ENCODE measurements around the gene CRYBG1.

Gene CRYBG1

DNA sequence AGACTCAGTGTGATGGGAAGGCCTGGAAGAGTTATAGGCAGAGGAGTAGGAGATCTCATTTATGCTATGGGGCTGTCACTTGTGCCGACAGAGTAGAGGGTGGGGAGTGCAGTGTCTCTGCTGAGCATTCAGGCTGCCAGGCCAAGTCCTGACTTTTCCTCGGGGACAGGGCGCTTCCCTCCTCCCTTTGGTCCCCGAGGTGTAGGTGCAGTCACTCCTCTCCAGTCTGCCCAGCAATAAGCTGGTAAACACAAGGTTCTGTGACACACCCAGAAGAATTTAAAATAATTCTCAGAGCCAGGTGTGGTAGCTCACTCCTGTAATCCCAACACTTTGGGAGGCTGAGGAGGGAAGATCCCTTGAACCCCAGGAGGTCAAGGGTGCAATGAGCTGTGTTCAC is 109.4 kb downstream of the CRYBG1 start:
- H3K18ac ChIP-seq (ENCODE audit: low read length) = no peak overlapping the region
- H2AFZ ChIP-seq (ENCODE audit: low read length) = no peak overlapping the region
- no peak for DNase-seq (ENCODE audit: low spot score)
- H2BK12ac ChIP-seq (ENCODE audit: low read length) = no peak overlapping the region
- H2BK120ac ChIP-seq (ENCODE audit: low read depth, low read length) = no peak overlapping the region
- H4K91ac ChIP-seq (ENCODE audit: low read depth, low read length, poor library complexity) = no peak overlapping the region
- no peak overlapping the region for H3K14ac ChIP-seq (ENCODE audit: low read length)
- no peak overlapping the region for H2AK5ac ChIP-seq (ENCODE audit: low read depth, low read length)
- H4K8ac ChIP-seq (ENCODE audit: low read depth, low read length) = no peak overlapping the region
- H3K27me3 ChIP-seq (ENCODE audit: control insufficient read depth in 3 of 3, insufficient read depth in 3 of 3, low read depth in 1 of 3, low read length in 3 of 3) = peaks cover 0 to 51% (median 0%) of the 10 kb centered on the region in 3 experiments
- H3K79me1 ChIP-seq (ENCODE audit: low read depth, low read length) = no peaks in the 10 kb centered on the region
- H3K23ac ChIP-seq (ENCODE audit: low read depth, low read length, poor library complexity) = no peak overlapping the region
- H3K9ac ChIP-seq (ENCODE audit: low read depth, low read length, poor library complexity) = no peak overlapping the region
- H3K9me3 ChIP-seq (replicated peaks in 1 of 2; ENCODE audit: control insufficient read depth in 2 of 2, insufficient read depth in 1 of 2, low read depth in 1 of 2, low read length in 2 of 2) = no peaks in the 10 kb centered on the region
- H3K4me3 ChIP-seq (ENCODE audit: low read length in 2 of 2) = no peak overlapping the region
- H2BK5ac ChIP-seq (ENCODE audit: low read length) = no peak overlapping the region
- H2BK15ac ChIP-seq (ENCODE audit: low read length) = no peak overlapping the region
- H3K4me1 ChIP-seq (ENCODE audit: control insufficient read depth in 2 of 2, insufficient read depth in 1 of 2, low read depth in 1 of 2, low read length in 2 of 2) = no peaks in the 10 kb centered on the region
- H3K27ac ChIP-seq (replicated peaks; ENCODE audit: low read length) = no peak overlapping the region
- no peaks in the 10 kb centered on the region for H3K36me3 ChIP-seq (replicated peaks in 1 of 2; ENCODE audit: control insufficient read depth in 2 of 2, insufficient read depth in 2 of 2, low read length in 2 of 2)
- WGBS, 2 donors (ENCODE audit: extremely low coverage in 2 of 2, insufficient read length in 2 of 2, insufficient replicate concordance in 1 of 2) = no CpG with 5 or more reads among the region's 4 CpGs
- H3K4me2 ChIP-seq (ENCODE audit: insufficient read depth, low read length, poor library complexity, severe bottlenecking) = no peak overlapping the region
- no peak overlapping the region for H3K4ac ChIP-seq (ENCODE audit: low read length)

DNA sequence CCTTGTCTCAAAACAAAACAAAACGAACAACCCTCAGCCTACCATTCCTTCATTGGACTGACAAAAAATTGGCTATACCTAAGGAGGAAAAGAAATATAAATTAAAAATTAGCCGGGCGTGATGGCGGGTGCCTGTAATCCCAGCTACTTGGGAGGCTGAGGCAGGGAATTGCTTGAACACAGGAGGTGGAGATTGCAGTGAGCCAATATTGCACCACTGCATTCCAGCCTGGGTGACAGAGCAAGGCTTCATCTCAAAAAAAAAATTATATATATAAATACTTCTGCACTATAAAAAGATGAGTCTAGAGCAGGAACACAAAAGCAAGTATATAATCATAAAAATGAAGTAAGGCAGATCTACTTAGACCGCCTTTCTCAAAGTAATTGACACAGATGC is 109.8 kb downstream of the CRYBG1 start:
- Histone ChIP-seq H2BK5ac (ENCODE audit: low read length) (no peak overlapping the region), H2BK15ac (ENCODE audit: low read length) (no peak overlapping the region), H2AK5ac (ENCODE audit: low read depth, low read length) (no peak overlapping the region), H3K9me3 (replicated peaks in 1 of 2; ENCODE audit: control insufficient read depth in 2 of 2, insufficient read depth in 1 of 2, low read depth in 1 of 2, low read length in 2 of 2) (no peaks in the 10 kb centered on the region), H3K79me1 (ENCODE audit: low read depth, low read length) (no peaks in the 10 kb centered on the region), H3K4me3 (ENCODE audit: low read length in 2 of 2) (no peak overlapping the region), H2AFZ (ENCODE audit: low read length) (no peak overlapping the region), H3K9ac (ENCODE audit: low read depth, low read length, poor library complexity) (no peak overlapping the region), H3K36me3 (replicated peaks in 1 of 2; ENCODE audit: control insufficient read depth in 2 of 2, insufficient read depth in 2 of 2, low read length in 2 of 2) (no peaks in the 10 kb centered on the region), H3K4ac (ENCODE audit: low read length) (no peak overlapping the region), H3K23ac (ENCODE audit: low read depth, low read length, poor library complexity) (no peak overlapping the region), H2BK120ac (ENCODE audit: low read depth, low read length) (no peak overlapping the region), H3K4me2 (ENCODE audit: insufficient read depth, low read length, poor library complexity, severe bottlenecking) (no peak overlapping the region), H3K18ac (ENCODE audit: low read length) (no peak overlapping the region), H4K91ac (ENCODE audit: low read depth, low read length, poor library complexity) (no peak overlapping the region), H3K27me3 (ENCODE audit: control insufficient read depth in 3 of 3, insufficient read depth in 3 of 3, low read depth in 1 of 3, low read length in 3 of 3) (peaks cover 0 to 48% (median 0%) of the 10 kb centered on the region in 3 experiments), H3K27ac (replicated peaks; ENCODE audit: low read length) (no peak overlapping the region), H3K14ac (ENCODE audit: low read length) (no peak overlapping the region), H2BK12ac (ENCODE audit: low read length) (no peak overlapping the region), H4K8ac (ENCODE audit: low read depth, low read length) (no peak overlapping the region), H3K4me1 (ENCODE audit: control insufficient read depth in 2 of 2, insufficient read depth in 1 of 2, low read depth in 1 of 2, low read length in 2 of 2) (no peaks in the 10 kb centered on the region)
- DNase-seq (ENCODE audit: low spot score) = no peak
- WGBS, 2 donors (ENCODE audit: extremely low coverage in 2 of 2, insufficient read length in 2 of 2, insufficient replicate concordance in 1 of 2) = no CpG with 5 or more reads among the region's 5 CpGs

DNA sequence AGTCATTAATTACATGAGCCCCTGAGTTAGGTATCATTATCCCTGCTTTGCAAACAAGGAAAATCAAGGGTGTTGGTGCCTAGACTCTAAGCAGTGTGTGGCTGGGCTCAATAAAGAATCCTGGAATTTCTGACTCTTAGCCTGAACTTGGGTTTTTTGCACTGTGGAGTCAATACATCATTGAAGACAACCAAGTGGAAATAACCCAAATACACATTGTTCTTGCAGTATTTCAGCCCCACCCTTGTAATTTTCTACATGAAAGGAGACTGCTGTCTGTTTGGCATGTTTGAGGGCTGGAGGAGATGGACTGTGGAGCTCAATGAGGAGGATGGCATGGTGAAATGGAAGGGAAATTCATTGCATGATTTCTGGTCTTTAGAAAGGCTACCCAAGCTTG is 110.3 kb downstream of the CRYBG1 start:
- Histone ChIP-seq H2BK120ac (ENCODE audit: low read depth, low read length) (no peak overlapping the region), H2AK5ac (ENCODE audit: low read depth, low read length) (no peak overlapping the region), H3K36me3 (replicated peaks in 1 of 2; ENCODE audit: control insufficient read depth in 2 of 2, insufficient read depth in 2 of 2, low read length in 2 of 2) (no peaks in the 10 kb centered on the region)

DNA sequence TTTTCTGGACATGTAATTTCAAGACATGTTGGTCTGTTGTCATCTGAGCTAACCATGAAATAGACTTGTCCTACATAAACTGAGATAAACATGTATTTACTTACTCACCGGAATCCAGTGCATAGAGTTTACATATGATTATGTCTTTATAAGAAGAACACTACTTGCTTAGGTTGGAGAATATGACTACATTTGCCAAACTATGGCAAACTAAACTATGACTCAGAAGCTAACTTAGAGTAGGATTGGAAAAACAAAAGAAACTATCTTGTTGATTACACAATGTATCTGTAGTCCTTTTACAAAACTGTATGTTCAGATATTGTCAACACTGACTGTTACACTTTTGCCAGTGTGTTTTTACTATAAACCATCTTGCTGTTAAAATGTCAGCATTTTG is 113.3 kb downstream of the CRYBG1 start:
- H3K4me3 ChIP-seq (ENCODE audit: low read length in 2 of 2) = no peak overlapping the region
- no peaks in the 10 kb centered on the region for H3K79me1 ChIP-seq (ENCODE audit: low read depth, low read length)
- peaks cover 0 to 41% (median 0%) of the 10 kb centered on the region in 3 experiments for H3K27me3 ChIP-seq (ENCODE audit: control insufficient read depth in 3 of 3, insufficient read depth in 3 of 3, low read depth in 1 of 3, low read length in 3 of 3)
- no peaks in the 10 kb centered on the region for H3K4me1 ChIP-seq (ENCODE audit: control insufficient read depth in 2 of 2, insufficient read depth in 1 of 2, low read depth in 1 of 2, low read length in 2 of 2)
- no peaks in the 10 kb centered on the region for H3K9me3 ChIP-seq (replicated peaks in 1 of 2; ENCODE audit: control insufficient read depth in 2 of 2, insufficient read depth in 1 of 2, low read depth in 1 of 2, low read length in 2 of 2)
- H2BK12ac ChIP-seq (ENCODE audit: low read length) = no peak overlapping the region
- H3K14ac ChIP-seq (ENCODE audit: low read length) = no peak overlapping the region
- no CpG with 5 or more reads among the region's 1 CpG for WGBS, 2 donors (ENCODE audit: extremely low coverage in 2 of 2, insufficient read length in 2 of 2, insufficient replicate concordance in 1 of 2)
- no peak overlapping the region for H2AK5ac ChIP-seq (ENCODE audit: low read depth, low read length)
- no peak overlapping the region for H3K4ac ChIP-seq (ENCODE audit: low read length)
- no peak overlapping the region for H3K9ac ChIP-seq (ENCODE audit: low read depth, low read length, poor library complexity)
- no peak overlapping the region for H3K4me2 ChIP-seq (ENCODE audit: insufficient read depth, low read length, poor library complexity, severe bottlenecking)
- H4K91ac ChIP-seq (ENCODE audit: low read depth, low read length, poor library complexity) = no peak overlapping the region
- no peak overlapping the region for H2AFZ ChIP-seq (ENCODE audit: low read length)
- no peak overlapping the region for H2BK15ac ChIP-seq (ENCODE audit: low read length)
- no peak overlapping the region for H3K27ac ChIP-seq (replicated peaks; ENCODE audit: low read length)
- no peak overlapping the region for H3K18ac ChIP-seq (ENCODE audit: low read length)
- no peak overlapping the region for H4K8ac ChIP-seq (ENCODE audit: low read depth, low read length)
- no peak overlapping the region for H3K23ac ChIP-seq (ENCODE audit: low read depth, low read length, poor library complexity)
- H2BK120ac ChIP-seq (ENCODE audit: low read depth, low read length) = no peak overlapping the region
- DNase-seq (ENCODE audit: low spot score) = no peak
- H3K36me3 ChIP-seq (replicated peaks in 1 of 2; ENCODE audit: control insufficient read depth in 2 of 2, insufficient read depth in 2 of 2, low read length in 2 of 2) = no peaks in the 10 kb centered on the region
- H2BK5ac ChIP-seq (ENCODE audit: low read length) = no peak overlapping the region

More for the DNA sequence above, 110.3 kb downstream of the CRYBG1 start:
- Histone ChIP-seq H2BK12ac (ENCODE audit: low read length) (no peak overlapping the region), H3K4me2 (ENCODE audit: insufficient read depth, low read length, poor library complexity, severe bottlenecking) (no peak overlapping the region), H2AFZ (ENCODE audit: low read length) (no peak overlapping the region), H3K4me3 (ENCODE audit: low read length in 2 of 2) (no peak overlapping the region), H3K79me1 (ENCODE audit: low read depth, low read length) (no peaks in the 10 kb centered on the region), H3K18ac (ENCODE audit: low read length) (no peak overlapping the region), H3K27me3 (ENCODE audit: control insufficient read depth in 3 of 3, insufficient read depth in 3 of 3, low read depth in 1 of 3, low read length in 3 of 3) (peaks cover 0 to 43% (median 0%) of the 10 kb centered on the region in 3 experiments), H4K91ac (ENCODE audit: low read depth, low read length, poor library complexity) (no peak overlapping the region), H4K8ac (ENCODE audit: low read depth, low read length) (no peak overlapping the region), H3K27ac (replicated peaks; ENCODE audit: low read length) (no peak overlapping the region), H3K9me3 (replicated peaks in 1 of 2; ENCODE audit: control insufficient read depth in 2 of 2, insufficient read depth in 1 of 2, low read depth in 1 of 2, low read length in 2 of 2) (no peaks in the 10 kb centered on the region), H2BK15ac (ENCODE audit: low read length) (no peak overlapping the region), H3K9ac (ENCODE audit: low read depth, low read length, poor library complexity) (no peak overlapping the region), H3K14ac (ENCODE audit: low read length) (no peak overlapping the region), H3K4ac (ENCODE audit: low read length) (no peak overlapping the region), H2BK5ac (ENCODE audit: low read length) (no peak overlapping the region), H3K4me1 (ENCODE audit: control insufficient read depth in 2 of 2, insufficient read depth in 1 of 2, low read depth in 1 of 2, low read length in 2 of 2) (no peaks in the 10 kb centered on the region), H3K23ac (ENCODE audit: low read depth, low read length, poor library complexity) (no peak overlapping the region)
- no peak for DNase-seq (ENCODE audit: low spot score)

All from neuronal stem cell (in vitro differentiated cells).